ENCODE measurements around the gene F10. TPM values are rescaled to one million over a fixed set of nuclear protein-coding genes. Genes with fewer than 3 reads are reported as not detected.

The F10 gene
- total and polyA plus RNA-seq, 2 of the 13 experiments (the other 11 are each of a cell fraction or from before 2014, with no cell fraction given) = 58.4 to 237 TPM

- no peak for TF ChIP-seq AKAP8 (CRISPR knock-in tag; IDR thresholded peaks at IDR 0.05)
- TF ChIP-seq ZNF124 (CRISPR knock-in tag; IDR thresholded peaks at IDR 0.05) = no peak
- peak; percentile 30 for TF ChIP-seq SAP130 (CRISPR knock-in tag; IDR thresholded peaks at IDR 0.05; ENCODE audit: low read depth)
- no peak for TF ChIP-seq CEBPG (CRISPR knock-in tag; IDR thresholded peaks at IDR 0.05)
- no peak for TF ChIP-seq SP4 (CRISPR knock-in tag; IDR thresholded peaks at IDR 0.05)
- TF ChIP-seq, protein P1, sequence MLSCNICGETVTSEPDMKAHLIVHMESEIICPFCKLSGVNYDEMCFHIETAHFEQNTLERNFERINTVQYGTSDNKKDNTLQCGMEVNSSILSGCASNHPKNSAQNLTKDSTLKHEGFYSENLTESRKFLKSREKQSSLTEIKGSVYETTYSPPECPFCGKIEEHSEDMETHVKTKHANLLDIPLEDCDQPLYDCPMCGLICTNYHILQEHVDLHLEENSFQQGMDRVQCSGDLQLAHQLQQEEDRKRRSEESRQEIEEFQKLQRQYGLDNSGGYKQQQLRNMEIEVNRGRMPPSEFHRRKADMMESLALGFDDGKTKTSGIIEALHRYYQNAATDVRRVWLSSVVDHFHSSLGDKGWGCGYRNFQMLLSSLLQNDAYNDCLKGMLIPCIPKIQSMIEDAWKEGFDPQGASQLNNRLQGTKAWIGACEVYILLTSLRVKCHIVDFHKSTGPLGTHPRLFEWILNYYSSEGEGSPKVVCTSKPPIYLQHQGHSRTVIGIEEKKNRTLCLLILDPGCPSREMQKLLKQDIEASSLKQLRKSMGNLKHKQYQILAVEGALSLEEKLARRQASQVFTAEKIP (CRISPR knock-in tag; IDR thresholded peaks at IDR 0.05; ENCODE audit: borderline replicate concordance) = no peak
- TF ChIP-seq RAD51 (IDR thresholded peaks at IDR 0.05; ENCODE audit: borderline replicate concordance) = no peak
- TF ChIP-seq, protein P2, sequence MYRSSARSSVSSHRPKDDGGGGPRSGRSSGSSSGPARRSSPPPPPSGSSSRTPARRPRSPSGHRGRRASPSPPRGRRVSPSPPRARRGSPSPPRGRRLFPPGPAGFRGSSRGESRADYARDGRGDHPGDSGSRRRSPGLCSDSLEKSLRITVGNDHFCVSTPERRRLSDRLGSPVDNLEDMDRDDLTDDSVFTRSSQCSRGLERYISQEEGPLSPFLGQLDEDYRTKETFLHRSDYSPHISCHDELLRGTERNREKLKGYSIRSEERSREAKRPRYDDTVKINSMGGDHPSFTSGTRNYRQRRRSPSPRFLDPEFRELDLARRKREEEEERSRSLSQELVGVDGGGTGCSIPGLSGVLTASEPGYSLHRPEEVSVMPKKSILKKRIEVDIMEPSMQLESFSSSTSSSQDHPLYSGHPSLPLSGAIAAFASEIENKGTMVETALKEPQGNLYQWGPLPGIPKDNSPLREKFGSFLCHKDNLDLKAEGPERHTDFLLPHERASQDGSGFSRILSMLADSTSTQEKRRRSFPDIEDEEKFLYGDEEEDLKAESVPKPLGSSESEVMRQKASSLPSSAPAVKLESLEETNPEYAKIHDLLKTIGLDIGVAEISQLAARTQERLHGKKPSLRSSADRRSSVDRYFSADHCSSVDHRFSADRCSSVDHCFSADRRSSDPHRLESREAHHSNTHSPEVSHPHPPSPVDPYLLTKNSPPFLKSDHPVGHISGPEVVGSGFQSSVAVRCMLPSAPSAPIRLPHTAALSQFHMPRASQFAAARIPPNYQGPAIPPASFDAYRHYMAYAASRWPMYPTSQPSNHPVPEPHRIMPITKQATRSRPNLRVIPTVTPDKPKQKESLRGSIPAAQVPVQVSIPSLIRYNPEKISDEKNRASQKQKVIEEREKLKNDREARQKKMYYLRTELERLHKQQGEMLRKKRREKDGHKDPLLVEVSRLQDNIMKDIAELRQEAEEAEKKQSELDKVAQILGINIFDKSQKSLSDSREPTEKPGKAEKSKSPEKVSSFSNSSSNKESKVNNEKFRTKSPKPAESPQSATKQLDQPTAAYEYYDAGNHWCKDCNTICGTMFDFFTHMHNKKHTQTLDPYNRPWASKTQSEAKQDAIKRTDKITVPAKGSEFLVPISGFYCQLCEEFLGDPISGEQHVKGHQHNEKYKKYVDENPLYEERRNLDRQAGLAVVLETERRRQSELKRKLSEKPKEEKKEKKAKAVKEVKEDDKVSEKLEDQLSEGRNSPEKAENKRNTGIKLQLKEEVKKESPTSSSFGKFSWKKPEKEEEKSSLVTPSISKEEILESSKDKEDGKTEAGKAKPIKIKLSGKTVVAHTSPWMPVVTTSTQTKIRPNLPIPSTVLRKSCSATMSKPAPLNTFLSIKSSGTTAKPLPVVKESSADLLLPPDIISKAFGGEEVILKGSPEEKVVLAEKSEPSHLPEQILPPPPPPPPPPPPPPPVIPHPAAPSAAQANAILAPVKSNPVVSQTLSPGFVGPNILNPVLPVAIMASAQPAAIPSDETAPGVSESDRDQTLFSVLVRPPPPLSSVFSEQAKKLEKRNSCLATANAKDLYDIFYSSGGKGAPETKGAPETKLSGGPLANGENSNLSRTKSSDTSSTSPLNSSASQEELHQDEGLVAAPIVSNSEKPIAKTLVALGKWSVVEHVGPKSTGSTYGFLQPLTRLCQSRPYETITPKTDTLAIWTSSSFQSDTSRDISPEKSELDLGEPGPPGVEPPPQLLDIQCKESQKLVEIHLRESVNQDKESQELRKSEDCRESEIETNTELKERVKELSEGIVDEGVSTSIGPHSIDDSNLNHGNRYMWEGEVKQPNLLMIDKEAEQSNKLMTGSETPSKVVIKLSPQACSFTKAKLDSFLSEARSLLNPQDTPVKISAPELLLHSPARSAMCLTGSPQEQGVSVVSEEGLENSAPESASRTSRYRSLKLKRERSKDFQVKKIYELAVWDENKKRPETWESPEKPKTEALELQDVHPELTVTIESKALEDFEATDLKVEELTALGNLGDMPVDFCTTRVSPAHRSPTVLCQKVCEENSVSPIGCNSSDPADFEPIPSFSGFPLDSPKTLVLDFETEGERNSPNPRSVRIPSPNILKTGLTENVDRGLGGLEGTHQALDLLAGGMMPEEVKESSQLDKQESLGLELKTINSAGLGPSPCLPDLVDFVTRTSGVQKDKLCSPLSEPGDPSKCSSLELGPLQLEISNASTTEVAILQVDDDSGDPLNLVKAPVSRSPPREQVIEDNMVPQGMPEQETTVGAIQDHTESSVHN (CRISPR knock-in tag; IDR thresholded peaks at IDR 0.05) = no peak
- no peak for TF ChIP-seq ZNF136 (CRISPR knock-in tag; IDR thresholded peaks at IDR 0.05; ENCODE audit: low read depth)
- TF ChIP-seq HOXA7 (CRISPR knock-in tag; IDR thresholded peaks at IDR 0.05) = no peak
- TF ChIP-seq SP2 (CRISPR knock-in tag; IDR thresholded peaks at IDR 0.05) = 0 out of 2 replicates have a peak, but pooled peaks have one; percentile 47
- 0 out of 2 replicates have a peak, but pooled peaks have one; percentile 18 for TF ChIP-seq SP5 (CRISPR knock-in tag; IDR thresholded peaks at IDR 0.05; ENCODE audit: borderline replicate concordance, low read depth)
Measured at GRCh38 chr13:113152691-113152983, 30.0 kb downstream of the F10 start (continued).
